IMR-90 (cell line): ENCODE data around the gene CORO7. TPM values are rescaled to one million over a fixed set of nuclear protein-coding genes. Genes with fewer than 3 reads are reported as not detected.

Experiments used
- ATAC-seq: fragments of 200-7000 bp; cut with Tn5 transposase; 2 replicates; pipeline ENCODE4 v1.9.1; 2020; ENCODE audit warnings: low read depth, mild to moderate bottlenecking, moderate library complexity
- BruUV-seq: library from RNA; stranded (reverse); fragments of 400-500 nt; replicated peaks from 2 replicates; lab custom pipeline; 2021; lab: Mats Ljungman, UMichigan
- CTCF ChIA-PET: fragments of 300-600 bp; formaldehyde crosslinking; extraction: SDS; loops from one replicate; lab custom pipeline; 2021; ENCODE audit warnings: antibody characterized with exemption; lab: Yijun Ruan, JAX
- POLR2A ChIA-PET: fragments of 300-600 bp; sonication (Branson Sonifier 250); formaldehyde crosslinking; loops from one replicate; lab custom pipeline; 2022; ENCODE audit warnings: antibody characterized with exemption; ENCODE audit not compliant: unreplicated experiment; lab: Charles Lee
- DNase-seq: peaks from one replicate; pipeline ENCODE4 v3.0.0; 2013
- H2AFZ ChIP-seq: replicated peaks from 2 replicates; pipeline ENCODE3; 2013; ENCODE audit warnings: low read length, mild to moderate bottlenecking; ENCODE audit not compliant: poor library complexity
- H2AK5ac ChIP-seq: 2 replicates; pipeline ENCODE4 v1.6.1; 2013; ENCODE audit warnings: low read depth, low read length, inconsistent platforms
- H2AK9ac ChIP-seq: replicated peaks from 2 replicates; pipeline ENCODE3; 2013; ENCODE audit warnings: mild to moderate bottlenecking, low read depth, low read length, moderate library complexity; ENCODE audit not compliant: poor library complexity
- H2BK120ac ChIP-seq: 2 replicates; pipeline ENCODE4 v1.6.1; 2013; ENCODE audit warnings: low read depth, low read length, inconsistent platforms
- H2BK15ac ChIP-seq: 3 replicates; pipeline ENCODE4 v1.6.1; 2013; ENCODE audit warnings: low read depth, low read length, inconsistent platforms
- H2BK20ac ChIP-seq: 2 replicates; pipeline ENCODE4 v1.6.1; 2013; ENCODE audit warnings: low read depth, mild to moderate bottlenecking, inconsistent platforms, low read length, moderate library complexity
- H2BK5ac ChIP-seq: 2 replicates; pipeline ENCODE4 v1.6.1; 2013; ENCODE audit warnings: mild to moderate bottlenecking, low read depth, low read length, inconsistent platforms; ENCODE audit not compliant: poor library complexity, severe bottlenecking
- H3K14ac ChIP-seq: replicated peaks from 2 replicates; pipeline ENCODE4 v1.6.1; 2013; ENCODE audit warnings: low read depth, low read length, inconsistent platforms
- H3K18ac ChIP-seq: 2 replicates; pipeline ENCODE4 v1.6.1; 2013; ENCODE audit warnings: low read depth, low read length, control low read depth
- H3K23ac ChIP-seq: 2 replicates; pipeline ENCODE4 v1.6.1; 2013; ENCODE audit warnings: low read depth, low read length, inconsistent platforms
- H3K27ac ChIP-seq: 2 replicates; pipeline ENCODE4 v1.5.1; 2013; ENCODE audit warnings: mild to moderate bottlenecking, control low read depth, low read length; ENCODE audit not compliant: insufficient read depth
- H3K27me3 ChIP-seq: 2 replicates; pipeline ENCODE4 v1.6.1; 2013; ENCODE audit warnings: low read length; ENCODE audit not compliant: control insufficient read depth, insufficient read depth
- H3K36me3 ChIP-seq: 2 replicates; pipeline ENCODE4 v1.6.1; 2013; ENCODE audit warnings: low read length, mixed read lengths; ENCODE audit not compliant: control insufficient read depth, insufficient read depth
- H3K4ac ChIP-seq: 2 replicates; pipeline ENCODE4 v1.6.1; 2013; ENCODE audit warnings: low read depth, low read length, inconsistent platforms
- H3K4me1 ChIP-seq: 2 replicates; pipeline ENCODE4 v1.6.1; 2013; ENCODE audit warnings: low read length, mixed read lengths; ENCODE audit not compliant: control insufficient read depth, insufficient read depth
- H3K4me2 ChIP-seq: 2 replicates; pipeline ENCODE4 v1.6.1; 2013; ENCODE audit warnings: low read depth, mild to moderate bottlenecking, control low read depth, low read length, moderate library complexity
- H3K4me3 ChIP-seq: 2 replicates; pipeline ENCODE4 v1.5.1; 2013; ENCODE audit warnings: low read depth, mild to moderate bottlenecking, control low read depth, low read length, moderate library complexity; ENCODE audit not compliant: insufficient read depth
- H3K56ac ChIP-seq: 2 replicates; pipeline ENCODE4 v1.6.1; 2013; ENCODE audit warnings: low read length, inconsistent platforms; ENCODE audit not compliant: insufficient read depth; ENCODE audit errors: extremely low read depth
- H3K79me1 ChIP-seq, 2 experiments: 2 replicates each; pipeline ENCODE4 v1.6.1; 2013; ENCODE audit warnings: low read length in 2 of 2, inconsistent platforms in 1 of 2, low read depth in 1 of 2
- H3K9ac ChIP-seq: 2 replicates; pipeline ENCODE4 v1.6.1; 2013; ENCODE audit warnings: low read depth, low read length, control low read depth
- H3K9me1 ChIP-seq: 2 replicates; pipeline ENCODE4 v1.6.1; 2013; ENCODE audit warnings: low read length, inconsistent platforms; ENCODE audit not compliant: insufficient read depth
- H3K9me3 ChIP-seq: 2 replicates; pipeline ENCODE4 v1.6.1; 2013; ENCODE audit warnings: low read length; ENCODE audit not compliant: control insufficient read depth, insufficient read depth
- H4K20me1 ChIP-seq: 2 replicates; pipeline ENCODE4 v1.6.1; 2013; ENCODE audit warnings: low read length, inconsistent platforms; ENCODE audit not compliant: insufficient read depth
- H4K5ac ChIP-seq: 2 replicates; pipeline ENCODE4 v1.6.1; 2013; ENCODE audit warnings: mild to moderate bottlenecking, low read depth, low read length, control low read depth
- H4K8ac ChIP-seq, 2 experiments: 2 replicates each; pipeline ENCODE4 v1.6.1; 2013; ENCODE audit warnings: low read depth in 2 of 2, low read length in 2 of 2, control low read depth in 1 of 2, inconsistent platforms in 1 of 2
- H4K91ac ChIP-seq: 2 replicates; pipeline ENCODE4 v1.6.1; 2013; ENCODE audit warnings: low read depth, low read length, inconsistent platforms; ENCODE audit not compliant: insufficient read depth
- BHLHE40 ChIP-seq: fragments of 150-350 bp; IDR thresholded peaks from 2 replicates; pipeline ENCODE4 v1.6.1; 2016; ENCODE audit warnings: mild to moderate bottlenecking, low read depth, low read length
- CHD1 ChIP-seq: IDR thresholded peaks from 2 replicates; pipeline ENCODE4 v1.6.1; 2012; ENCODE audit warnings: low read depth, low read length, improper control_type of control experiment
- MAFK ChIP-seq: IDR thresholded peaks from 2 replicates; pipeline ENCODE4 v1.6.1; 2012; ENCODE audit warnings: low read depth, low read length, improper control_type of control experiment
- MAZ ChIP-seq: IDR thresholded peaks from 2 replicates; pipeline ENCODE4 v1.6.1; 2012; ENCODE audit warnings: low read depth, mild to moderate bottlenecking, low read length, improper control_type of control experiment, moderate library complexity, borderline replicate concordance
- MXI1 ChIP-seq: IDR thresholded peaks from 2 replicates; pipeline ENCODE4 v1.6.1; 2012; ENCODE audit warnings: low read depth, mild to moderate bottlenecking, low read length, moderate library complexity, borderline replicate concordance
- WGBS, 2 experiments: methylation state at CpG; one replicate each; pipeline versions ENCODE4 v1.1.5 to v1.1.7; 2013; ENCODE audit warnings: missing lambda C conversion rate in 2 of 2; ENCODE audit not compliant: insufficient read length in 1 of 2; ENCODE audit errors: extremely low coverage in 2 of 2; 5-methylcytosine and 5-hydroxymethylcytosine counted together
- dilution Hi-C: fragments of 300-500 bp; cut with HindIII; formaldehyde crosslinking; loops from one replicate; pipeline ENCODE4 v1.14.3; 2018; ENCODE audit warnings: low sequenced_read_pairs; ENCODE audit not compliant: unreplicated experiment
- in situ Hi-C: fragments of 300-500 bp; cut with MboI; formaldehyde crosslinking; loops from 3 replicates; pipeline ENCODE4 v1.14.3; 2019; ENCODE audit warnings: low sequenced_read_pairs, inconsistent platforms, mixed read lengths
- intact Hi-C: fragments of 100-400 bp; cut with micrococcal nuclease; formaldehyde crosslinking; loops from 2 replicates; pipeline ENCODE4 v1.10.0; 2022
- polyA plus RNA-seq, 3 experiments: library from polyadenylated mRNA; depleted of rRNA; stranded (reverse); fragments of >200 nt; gene quantifications; 2 replicates each; pipeline ENCODE4 v1.2.3, GENCODE V29; 2012; ENCODE audit warnings: low replicate concordance in 1 of 3
- total RNA-seq: library from RNA; depleted of rRNA; stranded (reverse); fragments of >200 nt; gene quantifications from 2 replicates; pipeline ENCODE4 v1.2.3, GENCODE V29; 2012

Gene CORO7
- total and polyA plus RNA-seq, 2 of the 4 experiments (the other 2 are of a cell fraction), result 6.3 to 26.7 TPM

DNA sequence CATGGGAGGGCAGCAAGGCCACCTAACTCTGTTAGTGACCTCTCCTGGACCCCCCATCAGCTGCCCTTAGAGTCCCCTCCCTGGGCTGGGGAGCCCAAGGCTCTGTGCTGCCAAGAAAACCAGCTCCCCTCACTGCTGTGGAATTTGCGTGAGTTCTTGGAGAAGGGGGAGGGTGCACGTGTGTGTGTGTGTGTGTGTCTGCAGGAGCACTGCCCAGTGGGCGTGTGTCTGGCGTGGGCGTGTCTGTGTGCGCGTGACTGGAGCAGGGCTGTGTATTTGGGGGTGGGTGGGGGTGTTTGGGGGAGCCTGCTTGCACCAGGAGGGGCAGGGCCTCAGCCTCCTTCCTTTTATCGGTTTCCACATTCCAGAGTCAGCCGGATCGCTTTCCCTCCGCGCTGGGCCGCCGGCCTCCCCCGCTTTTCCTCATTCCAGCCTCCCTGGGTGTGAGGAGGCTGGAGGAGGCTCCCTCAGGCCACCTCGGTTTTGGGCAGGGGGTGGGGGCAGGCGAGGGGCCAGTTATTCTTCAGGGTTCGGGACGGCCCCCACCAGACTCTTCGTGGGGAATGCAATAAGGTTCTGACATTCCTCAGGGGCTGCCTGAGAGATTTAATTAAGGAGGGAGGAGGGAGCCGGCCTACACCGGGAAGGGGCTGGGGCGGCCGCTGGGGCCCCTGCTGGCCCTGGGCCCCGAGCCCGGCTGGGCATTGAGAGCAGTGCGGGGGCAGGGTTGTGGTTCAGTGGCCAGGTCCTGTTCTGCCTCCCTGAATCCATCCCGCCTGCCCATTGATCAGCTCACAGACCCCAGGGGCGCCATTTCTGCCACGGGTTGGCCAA, 42.3 kb downstream of the CORO7 start (continued):
- TF ChIP-seq MAZ, result peak; percentile 72
- TF ChIP-seq CHD1, result no peak
- no peak for TF ChIP-seq MAFK

GRCh38 chr16:4373356-4373908, 43.0 kb downstream of the CORO7 start:
- Histone ChIP-seq H3K4me2 (peak overlapping the region; percentile 97), H4K8ac (peak overlapping the region; percentile 70 to 89; a peak in 3 of 4 replicates), H3K4me3 (peak overlapping the region; percentile 87), H4K5ac (peak overlapping the region; percentile 88), H3K79me1 (peaks cover 4 to 71% of the 10 kb centered on the region in 2 experiments; a peak in 3 of 4 replicates), H3K36me3 (peaks cover 22% of the 10 kb centered on the region; the same call in 1 of the 2 replicates), H2AK9ac (peak overlapping the region; percentile 83), H3K4me1 (peaks cover 56% of the 10 kb centered on the region), H2AFZ (peak overlapping the region; percentile 64), H2BK20ac (peak overlapping the region; percentile 80), H2BK120ac (peak overlapping the region; percentile 92), H3K23ac (peak overlapping the region; percentile 88), H3K27me3 (no peaks in the 10 kb centered on the region), H3K9me1 (peaks cover 24% of the 10 kb centered on the region), H3K56ac (peak overlapping the region; percentile 82), H3K9me3 (no peaks in the 10 kb centered on the region), H3K18ac (peak overlapping the region; percentile 91), H2BK5ac (peak overlapping the region; percentile 94), H4K91ac (peak overlapping the region; percentile 96), H2AK5ac (peak overlapping the region; percentile 99), H3K4ac (peak overlapping the region; percentile 96), H3K27ac (peak overlapping the region; percentile 99), H3K9ac (peak overlapping the region; percentile 89), H4K20me1 (peaks cover 70% of the 10 kb centered on the region), H3K14ac (peak overlapping the region; percentile 91), H2BK15ac (peak overlapping the region; percentile 43; the same call in 1 of the 3 replicates)
- ATAC-seq, result no peak; the same call in 1 of the 2 replicates
- POLR2A ChIA-PET, result no interaction called here
- in situ Hi-C loops, result no loop called here
- BruUV-seq, result no TSS peak
- dilution Hi-C loops, result no loop called here
- no peak for DNase-seq
- WGBS, 2 experiments, result no CpG with 5 or more reads among the region's 9 CpGs
- TF ChIP-seq BHLHE40 (no peak), MAFK (no peak), MXI1 (0 out of 2 replicates have a peak, but pooled peaks have one; percentile 2)
- CTCF ChIA-PET, result no interaction called here
- intact Hi-C loops, result no loop called here
